22Rv1 (cell line): ENCODE results near the gene GFRA1.

Experiments
- H3K27ac ChIP-seq: fragments of 450-650 bp; 2 replicates; pipeline ENCODE4 v1.5.1; 2017
- ZFX ChIP-seq: fragments of 450-650 bp; IDR thresholded peaks from 2 replicates; pipeline ENCODE4 v1.6.1; 2017; ENCODE audit warnings: antibody characterized with exemption, borderline replicate concordance
- TF ChIP-seq, protein P1 (sequence below): fragments of 450-650 bp; IDR thresholded peaks from 2 replicates; pipeline ENCODE4 v1.5.1; 2017; ENCODE audit warnings: mild to moderate bottlenecking

The GFRA1 gene

DNA sequence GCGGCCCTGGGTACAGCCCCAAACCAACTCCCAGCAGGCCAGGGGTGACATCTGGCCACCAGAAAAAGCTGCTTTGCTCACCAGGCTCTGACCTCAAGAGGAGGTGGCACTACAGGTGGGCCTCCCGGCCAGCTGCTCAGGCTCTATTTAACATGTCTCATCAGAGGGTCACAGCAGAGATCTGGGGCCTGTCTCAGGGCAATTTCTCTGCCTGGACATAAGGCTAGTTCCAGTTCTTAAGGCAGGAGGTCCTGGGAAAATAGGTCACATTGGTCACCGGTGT lies 88.6 kb downstream of the GFRA1 start:
- no peak for TF ChIP-seq ZFX
- TF ChIP-seq, protein P1, sequence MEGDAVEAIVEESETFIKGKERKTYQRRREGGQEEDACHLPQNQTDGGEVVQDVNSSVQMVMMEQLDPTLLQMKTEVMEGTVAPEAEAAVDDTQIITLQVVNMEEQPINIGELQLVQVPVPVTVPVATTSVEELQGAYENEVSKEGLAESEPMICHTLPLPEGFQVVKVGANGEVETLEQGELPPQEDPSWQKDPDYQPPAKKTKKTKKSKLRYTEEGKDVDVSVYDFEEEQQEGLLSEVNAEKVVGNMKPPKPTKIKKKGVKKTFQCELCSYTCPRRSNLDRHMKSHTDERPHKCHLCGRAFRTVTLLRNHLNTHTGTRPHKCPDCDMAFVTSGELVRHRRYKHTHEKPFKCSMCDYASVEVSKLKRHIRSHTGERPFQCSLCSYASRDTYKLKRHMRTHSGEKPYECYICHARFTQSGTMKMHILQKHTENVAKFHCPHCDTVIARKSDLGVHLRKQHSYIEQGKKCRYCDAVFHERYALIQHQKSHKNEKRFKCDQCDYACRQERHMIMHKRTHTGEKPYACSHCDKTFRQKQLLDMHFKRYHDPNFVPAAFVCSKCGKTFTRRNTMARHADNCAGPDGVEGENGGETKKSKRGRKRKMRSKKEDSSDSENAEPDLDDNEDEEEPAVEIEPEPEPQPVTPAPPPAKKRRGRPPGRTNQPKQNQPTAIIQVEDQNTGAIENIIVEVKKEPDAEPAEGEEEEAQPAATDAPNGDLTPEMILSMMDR, result no peak
- no peak overlapping the region for H3K27ac ChIP-seq

DNA sequence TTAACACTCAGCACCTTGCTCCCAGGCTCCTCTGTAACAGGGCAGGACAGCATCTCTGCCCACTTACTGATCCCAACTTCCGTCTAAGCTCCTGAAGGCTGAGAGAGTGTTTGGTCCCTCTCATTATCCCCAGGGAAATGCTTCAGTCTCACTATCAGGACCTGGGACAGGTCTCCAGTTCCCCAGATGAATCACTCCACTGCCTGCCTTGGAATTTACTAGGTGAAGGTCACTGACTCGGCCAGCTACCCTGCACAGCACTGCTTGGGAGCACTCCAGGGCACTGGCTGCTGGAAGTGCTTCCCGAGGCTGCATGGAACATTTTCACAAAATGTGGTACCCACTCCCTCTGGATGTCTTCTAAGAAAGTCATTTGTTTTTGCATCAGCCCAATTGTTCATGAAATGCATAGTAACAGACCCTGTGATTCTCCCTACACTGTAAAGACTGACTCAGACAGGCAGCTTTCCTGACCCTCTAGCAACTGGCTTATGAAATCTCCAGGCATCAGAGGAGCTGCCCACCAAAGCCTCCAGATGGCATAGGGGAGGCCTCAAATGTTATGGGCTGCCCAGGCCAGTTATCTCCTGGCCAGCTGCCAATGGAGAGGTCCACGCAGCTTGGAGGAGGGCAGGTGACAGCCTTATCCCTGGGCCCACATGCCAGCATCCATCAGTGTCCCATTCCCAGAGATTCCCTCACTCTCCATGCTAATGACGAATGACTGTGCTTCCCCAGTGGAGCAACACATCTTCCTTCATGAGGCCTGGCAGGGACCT lies 89.1 kb downstream of the GFRA1 start:
- no peak for TF ChIP-seq ZFX
- TF ChIP-seq, protein P1, result no peak
- H3K27ac ChIP-seq, result no peak overlapping the region

DNA sequence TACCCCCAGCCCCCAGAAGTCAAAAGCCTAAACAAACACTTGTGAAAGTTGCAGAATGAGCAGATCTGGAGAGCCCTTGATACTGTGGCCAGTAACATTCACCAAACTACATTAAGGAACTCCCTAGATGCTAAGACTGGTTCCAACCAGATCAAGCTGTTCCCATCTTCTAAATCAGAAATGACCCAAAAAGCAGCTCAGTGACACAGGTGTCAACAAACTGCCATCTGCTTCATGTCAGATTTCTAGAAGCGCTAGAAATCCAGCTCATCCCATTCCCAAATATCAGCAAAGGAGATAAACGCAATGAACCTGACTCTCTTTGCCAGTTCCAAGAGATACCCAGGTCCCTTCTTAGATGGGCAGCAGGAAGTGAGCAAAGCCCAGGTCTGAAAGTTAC lies 90.6 kb downstream of the GFRA1 start:
- H3K27ac ChIP-seq, result no peak overlapping the region
- TF ChIP-seq, protein P1, result no peak
- no peak for TF ChIP-seq ZFX

DNA sequence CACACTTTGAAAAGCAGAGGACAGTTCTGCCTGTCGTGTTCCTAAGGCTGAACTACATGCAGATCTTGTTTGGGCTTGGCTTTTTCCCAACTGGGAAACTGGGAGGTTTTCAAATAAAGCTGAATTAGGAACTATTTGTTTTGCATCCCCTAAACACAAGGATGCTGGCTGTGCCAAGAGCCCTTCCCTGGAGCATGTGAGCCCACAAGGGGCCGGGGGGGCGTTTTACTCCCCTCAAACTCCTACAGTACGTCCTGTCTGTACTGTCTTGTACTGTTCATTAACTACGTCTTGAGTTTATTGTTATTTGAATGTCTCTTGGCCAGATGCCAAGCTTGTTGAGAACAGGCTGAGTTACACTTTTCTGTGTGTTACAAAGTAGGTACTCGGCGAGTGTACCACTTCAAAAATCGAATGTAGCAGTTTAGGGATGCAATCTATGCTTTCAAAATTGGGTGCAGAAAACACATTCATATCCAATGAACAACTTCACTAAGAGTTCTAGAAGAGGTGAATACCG lies 94.9 kb downstream of the GFRA1 start:
- no peak overlapping the region for H3K27ac ChIP-seq
- TF ChIP-seq ZFX, result no peak
- TF ChIP-seq, protein P1, result no peak

DNA sequence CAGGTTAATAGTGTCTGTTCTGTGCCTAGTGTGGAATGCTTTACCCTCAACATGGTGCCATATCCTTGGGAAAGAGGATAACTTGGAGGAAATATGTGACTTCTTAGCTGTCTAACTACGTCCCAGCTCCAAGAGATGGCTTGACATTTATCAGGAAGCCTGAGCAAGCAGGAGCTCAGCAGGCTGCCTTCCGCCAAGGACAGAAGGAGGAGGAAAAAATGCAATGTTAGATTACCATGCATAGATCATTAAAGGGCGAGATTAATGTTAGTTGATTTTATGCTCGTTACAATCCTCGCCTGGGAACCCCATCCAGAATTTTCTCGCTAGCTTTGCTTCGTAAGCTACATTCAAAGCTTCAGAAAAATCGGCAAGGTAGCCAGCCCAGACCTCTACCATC lies 97.8 kb downstream of the GFRA1 start:
- H3K27ac ChIP-seq, result no peak overlapping the region
- TF ChIP-seq, protein P1, result no peak
- TF ChIP-seq ZFX, result no peak

DNA sequence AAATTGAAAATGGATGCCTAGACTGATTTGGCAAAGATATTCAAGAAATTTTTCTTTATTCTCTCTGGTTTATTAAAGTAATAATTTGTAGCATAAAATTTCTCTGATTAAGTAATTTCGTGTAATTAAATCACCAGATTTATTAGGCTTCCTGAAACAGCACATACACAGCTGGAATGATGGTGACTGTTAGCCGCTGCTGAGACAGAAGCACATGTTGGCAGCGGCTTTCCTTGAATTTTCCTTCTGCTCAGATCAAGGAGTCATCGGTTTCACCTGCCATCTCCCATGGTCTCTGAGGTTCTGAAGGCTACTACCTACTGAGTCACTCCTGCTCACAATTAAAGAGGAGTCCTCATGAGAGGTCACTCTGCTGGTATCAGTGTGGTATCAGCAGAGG lies 101.5 kb downstream of the GFRA1 start:
- no peak overlapping the region for H3K27ac ChIP-seq
- no peak for TF ChIP-seq ZFX
- TF ChIP-seq, protein P1, result no peak

DNA sequence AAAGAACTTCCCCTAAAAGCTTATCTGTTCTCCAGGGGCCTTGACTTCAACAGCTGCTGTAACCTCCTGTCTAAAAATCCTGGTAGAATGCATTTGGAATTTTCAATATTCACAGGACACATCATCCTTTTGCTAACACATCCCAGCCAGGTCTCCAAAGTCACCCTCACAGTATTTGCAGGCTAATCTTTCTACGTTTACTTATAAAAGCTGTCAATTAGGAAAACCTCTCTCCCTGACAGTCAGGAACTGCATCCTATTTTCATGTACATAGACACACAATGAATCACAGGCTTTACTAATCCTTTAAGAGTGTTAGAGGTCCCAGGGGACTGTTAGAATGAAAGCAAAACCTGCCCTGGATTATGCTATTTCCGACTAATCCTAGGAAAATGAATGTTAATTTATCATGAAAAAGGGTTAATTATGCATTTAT lies 102.2 kb downstream of the GFRA1 start:
- no peak for TF ChIP-seq ZFX
- TF ChIP-seq, protein P1, result no peak
- H3K27ac ChIP-seq, result no peak overlapping the region
